HepG2 (cell line): Measurements from ENCODE around the gene LRRC3C. TPM values are rescaled to one million over a fixed set of nuclear protein-coding genes. Genes with fewer than 3 reads are reported as not detected.

ENCODE experiments used
- AGO2 ChIP-seq: fragments of 200-400 bp; formaldehyde crosslinking; optimal IDR thresholded peaks from 2 replicates; pipeline ENCODE3; 2017; ENCODE audit warnings: mild to moderate bottlenecking, low read depth, low read length, moderate library complexity
- DNMT1 ChIP-seq: sonication (generic); formaldehyde crosslinking; IDR thresholded peaks from 2 replicates; pipeline ENCODE4 v1.5.1; 2020; ENCODE audit warnings: mild to moderate bottlenecking, missing genetic modification reagents
- EHMT2 ChIP-seq: fragments of 200-600 bp; sonication (generic); IDR thresholded peaks from 2 replicates; pipeline ENCODE4 v1.7.0; 2017; ENCODE audit warnings: antibody characterized with exemption, low read depth, low read length, borderline replicate concordance
- FIP1L1 ChIP-seq: fragments of 200-400 bp; formaldehyde crosslinking; IDR thresholded peaks from 2 replicates; pipeline ENCODE4 v1.6.1; 2018; ENCODE audit warnings: low read depth, mild to moderate bottlenecking, low read length, moderate library complexity, borderline replicate concordance; ENCODE audit not compliant: insufficient read depth
- HNRNPL ChIP-seq: fragments of 200-400 bp; formaldehyde crosslinking; IDR thresholded peaks from 2 replicates; pipeline ENCODE4 v1.6.1; 2017; ENCODE audit warnings: mild to moderate bottlenecking, low read depth, low read length
- JUND ChIP-seq: sonication (generic); formaldehyde crosslinking; IDR thresholded peaks from 2 replicates; pipeline ENCODE4 v1.8.0; 2022; ENCODE audit warnings: mild to moderate bottlenecking, missing genetic modification reagents
- MAFF ChIP-seq: IDR thresholded peaks from 2 replicates; pipeline ENCODE4 v1.6.1; 2011; ENCODE audit warnings: low read depth, low read length, improper control_type of control experiment
- MAX ChIP-seq: IDR thresholded peaks from 2 replicates; pipeline ENCODE4 v1.6.1; 2012; ENCODE audit warnings: inconsistent platforms
- NFYC ChIP-seq: IDR thresholded peaks from 2 replicates; pipeline ENCODE4 v1.6.1; 2016; ENCODE audit warnings: missing genetic modification reagents, missing compliant biosample characterization
- NR2F1 ChIP-seq, 2 experiments: fragments of 450-650 bp in 1 of 2; formaldehyde crosslinking in 1 of 2; IDR thresholded peaks; 2 replicates each; pipeline versions ENCODE4 v1.5.0 to v1.6.1; 2016 to 2020; ENCODE audit warnings: mild to moderate bottlenecking in 1 of 2, missing compliant biosample characterization in 1 of 2, missing genetic modification reagents in 1 of 2, moderate library complexity in 1 of 2
- PAWR ChIP-seq: sonication (generic); formaldehyde crosslinking; IDR thresholded peaks from 2 replicates; pipeline ENCODE4 v1.4.0; 2020; ENCODE audit warnings: missing genetic modification reagents, mild to moderate bottlenecking, borderline replicate concordance
- RNF2 ChIP-seq: fragments of 450-650 bp; conservative IDR thresholded peaks from 2 replicates; pipeline ENCODE4 v1.6.1; 2016; ENCODE audit warnings: low read depth
- SIN3A ChIP-seq: IDR thresholded peaks from 2 replicates; pipeline ENCODE4 v1.6.1; 2011; ENCODE audit warnings: low read depth, mild to moderate bottlenecking, control low read depth, low read length, borderline replicate concordance
- TBX3 ChIP-seq: fragments of 450-650 bp; IDR thresholded peaks from 2 replicates; pipeline ENCODE4 v1.6.1; 2017; ENCODE audit warnings: antibody characterized with exemption, mild to moderate bottlenecking, inconsistent platforms, borderline replicate concordance
- TRAFD1 ChIP-seq: sonication (generic); formaldehyde crosslinking; IDR thresholded peaks from 2 replicates; pipeline ENCODE4 v1.5.1; 2020; ENCODE audit warnings: missing genetic modification reagents, mild to moderate bottlenecking, borderline replicate concordance
- ZBTB1 ChIP-seq: sonication (generic); formaldehyde crosslinking; IDR thresholded peaks from 2 replicates; pipeline ENCODE4 v1.4.0; 2020; ENCODE audit warnings: missing genetic modification reagents, borderline replicate concordance
- ZFAT ChIP-seq: sonication (generic); formaldehyde crosslinking; conservative IDR thresholded peaks from 2 replicates; pipeline ENCODE4 v1.8.1; 2023; ENCODE audit warnings: missing genetic modification reagents, inconsistent platforms
- ZMYM4 ChIP-seq: sonication (generic); formaldehyde crosslinking; IDR thresholded peaks from 2 replicates; pipeline ENCODE4 v1.8.1; 2023; ENCODE audit warnings: mild to moderate bottlenecking, missing genetic modification reagents
- ZNF33B ChIP-seq: sonication (generic); formaldehyde crosslinking; IDR thresholded peaks from 2 replicates; pipeline ENCODE4 v1.5.1; 2020; ENCODE audit warnings: mild to moderate bottlenecking, missing genetic modification reagents
- ZNF546 ChIP-seq: sonication (generic); formaldehyde crosslinking; conservative IDR thresholded peaks from 2 replicates; pipeline ENCODE4 v1.8.1; 2023; ENCODE audit warnings: mild to moderate bottlenecking, missing genetic modification reagents
- ZNF576 ChIP-seq: sonication (generic); formaldehyde crosslinking; IDR thresholded peaks from 2 replicates; pipeline ENCODE4 v1.4.0; 2020; ENCODE audit warnings: mild to moderate bottlenecking, missing genetic modification reagents
- ZNF776 ChIP-seq: sonication (generic); formaldehyde crosslinking; IDR thresholded peaks from 2 replicates; pipeline ENCODE4 v1.4.0; 2020; ENCODE audit warnings: mild to moderate bottlenecking, missing genetic modification reagents
- polyA plus RNA-seq, 8 experiments: library from polyadenylated mRNA; depleted of rRNA in 3 of 8; stranded (reverse) in 7 of 8; unstranded in 1 of 8; fragments of >200 nt; fragmentation: Illumina TruSeq in 4 of 8; extraction: Trizol in 4 of 8; gene quantifications; 2 replicates each; pipeline versions ENCODE4 v1.2.1 to v1.2.3, GENCODE V29; 2011 to 2016; ENCODE audit warnings: low read depth in 4 of 8, missing spikeins in 1 of 8, mixed read lengths in 1 of 8; ENCODE audit not compliant: insufficient read depth in 1 of 8
- total RNA-seq, 5 experiments: library from RNA; depleted of rRNA; stranded (reverse); fragments of >200 nt; fragmentation: Illumina TruSeq; extraction: Trizol; gene quantifications; 2 replicates each; pipeline ENCODE4 v1.2.3, GENCODE V29; 2016; ENCODE audit warnings: low read depth in 1 of 5
- TF ChIP-seq, protein P1 (sequence below): IDR thresholded peaks from 2 replicates; pipeline ENCODE4 v1.6.1; 2016
- TF ChIP-seq, protein P2 (sequence below): sonication (generic); formaldehyde crosslinking; IDR thresholded peaks from 2 replicates; pipeline ENCODE4 v1.8.0; 2022; ENCODE audit warnings: mild to moderate bottlenecking, missing genetic modification reagents; ENCODE audit not compliant: insufficient replicate concordance
- TF ChIP-seq, protein P3 (sequence below): IDR thresholded peaks from 2 replicates; pipeline ENCODE4 v1.6.1; 2016; ENCODE audit warnings: missing genetic modification reagents, missing compliant biosample characterization

LRRC3C gene
- total and polyA plus RNA-seq, 2 of the 13 experiments (the other 11 are each of a cell fraction or from before 2014, with no cell fraction given): 0.17 TPM; not detected in 1

- TF ChIP-seq, protein P1, sequence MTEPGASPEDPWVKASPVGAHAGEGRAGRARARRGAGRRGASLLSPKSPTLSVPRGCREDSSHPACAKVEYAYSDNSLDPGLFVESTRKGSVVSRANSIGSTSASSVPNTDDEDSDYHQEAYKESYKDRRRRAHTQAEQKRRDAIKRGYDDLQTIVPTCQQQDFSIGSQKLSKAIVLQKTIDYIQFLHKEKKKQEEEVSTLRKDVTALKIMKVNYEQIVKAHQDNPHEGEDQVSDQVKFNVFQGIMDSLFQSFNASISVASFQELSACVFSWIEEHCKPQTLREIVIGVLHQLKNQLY (CRISPR knock-in tag): no peak
- TF ChIP-seq TBX3 (no peak), AGO2 (no peak), DNMT1 (CRISPR knock-in tag) (peak; percentile 86; the same call in 1 of the 2 replicates), NFYC (no peak), RNF2 (no peak), NR2F1 (CRISPR knock-in tag; IDR thresholded peaks at IDR 0.05) (no peak), ZNF576 (CRISPR knock-in tag) (no peak), MAFF (peak; percentile 88), ZBTB1 (no peak), PAWR (CRISPR knock-in tag) (no peak), FIP1L1 (no peak), ZNF546 (CRISPR knock-in tag) (no peak), ZNF776 (CRISPR knock-in tag) (peak; percentile 34; the same call in 1 of the 2 replicates), JUND (CRISPR knock-in tag) (no peak), MAX (peak; percentile 14; the same call in 1 of the 2 replicates), HNRNPL (no peak), ZFAT (no peak), SIN3A (no peak), ZMYM4 (no peak; the same call in 1 of the 2 replicates), EHMT2 (no peak), ZNF33B (CRISPR knock-in tag) (no peak), TRAFD1 (CRISPR knock-in tag) (0 out of 2 replicates have a peak, but pooled peaks have one; percentile 75)
- TF ChIP-seq, protein P2, sequence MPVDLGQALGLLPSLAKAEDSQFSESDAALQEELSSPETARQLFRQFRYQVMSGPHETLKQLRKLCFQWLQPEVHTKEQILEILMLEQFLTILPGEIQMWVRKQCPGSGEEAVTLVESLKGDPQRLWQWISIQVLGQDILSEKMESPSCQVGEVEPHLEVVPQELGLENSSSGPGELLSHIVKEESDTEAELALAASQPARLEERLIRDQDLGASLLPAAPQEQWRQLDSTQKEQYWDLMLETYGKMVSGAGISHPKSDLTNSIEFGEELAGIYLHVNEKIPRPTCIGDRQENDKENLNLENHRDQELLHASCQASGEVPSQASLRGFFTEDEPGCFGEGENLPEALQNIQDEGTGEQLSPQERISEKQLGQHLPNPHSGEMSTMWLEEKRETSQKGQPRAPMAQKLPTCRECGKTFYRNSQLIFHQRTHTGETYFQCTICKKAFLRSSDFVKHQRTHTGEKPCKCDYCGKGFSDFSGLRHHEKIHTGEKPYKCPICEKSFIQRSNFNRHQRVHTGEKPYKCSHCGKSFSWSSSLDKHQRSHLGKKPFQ (CRISPR knock-in tag): no peak
- TF ChIP-seq, protein P3, sequence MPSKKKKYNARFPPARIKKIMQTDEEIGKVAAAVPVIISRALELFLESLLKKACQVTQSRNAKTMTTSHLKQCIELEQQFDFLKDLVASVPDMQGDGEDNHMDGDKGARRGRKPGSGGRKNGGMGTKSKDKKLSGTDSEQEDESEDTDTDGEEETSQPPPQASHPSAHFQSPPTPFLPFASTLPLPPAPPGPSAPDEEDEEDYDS: no peak
These were observed 24.6 kb downstream of the LRRC3C start (continued) for GRCh38 chr17:39951924-39952679.
